ENCODE measurements around the gene INPP5D.

- TF ChIP-seq RAD21 (IDR thresholded peaks at IDR 0.05; ENCODE audit: low read depth) (no peak), FOXM1 (IDR thresholded peaks at IDR 0.05; ENCODE audit: borderline replicate concordance, low read depth) (no peak), EGR1 (IDR thresholded peaks at IDR 0.05) (no peak), CREB1 (IDR thresholded peaks at IDR 0.05; ENCODE audit: low read depth) (no peak), USF1 (IDR thresholded peaks at IDR 0.05) (no peak), TAF1 (IDR thresholded peaks at IDR 0.05; ENCODE audit: low read depth) (no peak), YY1 (IDR thresholded peaks at IDR 0.05; ENCODE audit: low read depth) (no peak)
Measured at GRCh38 chr2:233083782-233084181, 23.6 kb downstream of the INPP5D start.
